CD4-positive, alpha-beta T cell treated with Interleukin-17A for 4 hours (primary cell): ENCODE results near the gene MSMP.

Experiments
- DNase-seq: peaks from one replicate; pipeline ENCODE4 v3.0.0-alpha.2; 2020; ENCODE audit warnings: mixed read lengths

Gene MSMP

DNA sequence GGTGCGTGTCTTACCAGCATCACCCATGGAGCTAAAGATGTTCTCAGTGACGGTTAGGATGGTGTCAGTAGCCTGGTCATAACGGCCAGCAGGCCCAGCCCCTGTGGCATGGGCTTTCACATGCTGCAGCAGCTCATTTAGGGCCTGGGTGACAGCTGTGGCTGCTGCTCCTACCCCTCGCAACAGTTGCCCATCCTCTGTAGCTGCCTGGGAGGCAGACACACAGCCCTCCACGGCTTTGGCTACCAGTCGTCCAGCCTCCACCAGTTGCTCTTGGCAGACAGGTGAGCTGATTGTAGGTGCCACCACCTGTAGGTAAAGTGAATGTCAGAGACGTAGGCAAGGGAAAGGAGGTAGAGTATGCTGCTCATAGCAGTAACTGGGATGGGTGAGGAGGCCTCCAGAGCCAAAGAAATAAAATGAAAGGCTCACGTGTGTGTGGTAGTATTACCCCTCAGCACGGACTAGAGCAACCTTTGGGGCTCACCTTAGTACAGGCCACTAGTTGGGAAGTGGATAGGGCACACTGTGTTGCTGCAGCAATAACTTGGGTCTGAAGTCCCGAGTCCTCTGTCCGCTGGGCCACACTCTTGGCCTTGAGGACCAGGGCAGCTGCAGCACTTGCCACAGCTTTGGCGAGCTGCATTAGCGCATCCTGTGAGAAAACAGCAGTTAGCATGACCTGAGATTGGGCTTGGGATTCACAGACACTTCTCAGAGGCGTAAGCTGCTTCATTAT is 36.8 kb downstream of the MSMP start:
- no peak for DNase-seq

- DNase-seq: no peak
These were observed 37.8 kb downstream of the MSMP start for GRCh38 chr9:35716230-35716629.

GRCh38 chr9:35714579-35715252 is 39.4 kb downstream of the MSMP start:
- no peak for DNase-seq

DNA sequence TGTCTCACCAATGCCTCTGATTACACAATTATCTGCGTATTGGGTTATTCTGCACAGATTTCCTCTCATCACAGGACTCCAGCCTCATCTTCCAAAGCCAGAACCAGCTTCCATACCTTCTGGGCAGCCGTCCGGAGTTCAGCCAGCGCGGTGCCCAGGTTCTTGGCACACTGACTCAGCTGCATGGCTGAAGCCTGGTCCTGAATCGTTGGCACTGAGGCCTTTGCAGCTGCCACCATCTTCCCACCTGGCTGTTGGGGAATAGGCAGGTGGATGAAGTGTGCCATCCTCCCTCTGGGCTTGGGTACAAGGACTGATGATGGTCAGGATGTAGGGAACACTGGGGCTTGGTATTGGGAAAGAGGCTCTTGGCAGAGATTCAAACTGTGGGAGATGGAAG is 40.0 kb downstream of the MSMP start:
- no peak for DNase-seq

DNA sequence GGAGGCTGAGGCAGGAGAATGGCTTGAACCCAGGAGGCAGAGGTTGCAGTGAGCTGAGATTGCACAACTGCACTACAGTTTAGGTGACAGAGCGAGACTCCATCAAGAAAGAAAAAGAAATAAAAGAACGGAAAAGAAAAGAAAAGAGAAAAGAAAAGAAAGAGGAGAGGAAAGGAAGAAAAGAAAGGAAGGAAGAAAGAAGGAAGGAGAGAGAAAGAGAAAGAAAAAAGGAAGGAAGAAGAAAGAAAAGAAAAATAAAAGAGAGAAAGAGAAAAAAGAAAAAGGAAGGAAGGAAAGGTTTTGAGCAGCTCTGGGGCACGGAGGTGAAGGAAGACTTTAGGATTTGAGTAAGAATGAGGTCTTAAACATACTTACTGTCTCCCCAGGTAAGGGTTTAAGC is 40.5 kb downstream of the MSMP start:
- DNase-seq: no peak

- no peak for DNase-seq
These were observed 41.2 kb downstream of the MSMP start for GRCh38 chr9:35712762-35713400.

- no peak for DNase-seq
These were observed 42.3 kb downstream of the MSMP start for GRCh38 chr9:35711501-35712428.

DNA sequence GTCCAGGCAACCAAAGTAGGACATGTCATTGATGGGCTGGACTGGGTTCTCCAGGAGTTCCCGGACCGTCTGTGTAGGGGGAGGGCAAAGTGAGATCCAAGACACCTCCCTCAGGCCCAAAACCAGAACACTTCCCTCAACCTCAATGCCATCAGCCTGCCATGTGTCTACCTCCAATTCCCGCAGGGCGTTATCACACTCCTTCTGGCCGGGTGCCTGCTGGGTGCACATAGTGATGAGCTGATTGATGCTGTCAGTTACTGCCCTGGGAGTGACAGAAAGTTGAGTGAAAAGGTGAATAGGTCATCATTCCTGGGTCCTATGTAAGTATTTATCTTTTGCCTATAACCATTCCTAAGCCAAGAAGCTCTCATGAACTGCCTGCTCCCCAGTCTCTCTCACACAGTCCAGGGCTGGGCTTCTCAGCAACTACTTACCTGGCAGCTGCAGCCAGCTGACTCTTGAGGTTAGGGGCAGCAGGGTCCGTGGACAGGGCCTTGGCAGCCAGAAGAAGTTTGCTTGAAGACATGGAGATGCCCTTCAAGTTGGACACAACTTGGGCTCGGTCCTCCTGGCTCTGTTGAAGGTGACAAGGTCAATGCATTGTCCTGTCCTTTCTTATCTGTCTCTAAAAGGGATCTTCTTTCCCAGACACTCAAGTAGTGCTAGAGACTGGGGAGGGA is 43.1 kb downstream of the MSMP start:
- DNase-seq: no peak

- DNase-seq: no peak
These were observed 45.9 kb downstream of the MSMP start for GRCh38 chr9:35708146-35708545.

DNA sequence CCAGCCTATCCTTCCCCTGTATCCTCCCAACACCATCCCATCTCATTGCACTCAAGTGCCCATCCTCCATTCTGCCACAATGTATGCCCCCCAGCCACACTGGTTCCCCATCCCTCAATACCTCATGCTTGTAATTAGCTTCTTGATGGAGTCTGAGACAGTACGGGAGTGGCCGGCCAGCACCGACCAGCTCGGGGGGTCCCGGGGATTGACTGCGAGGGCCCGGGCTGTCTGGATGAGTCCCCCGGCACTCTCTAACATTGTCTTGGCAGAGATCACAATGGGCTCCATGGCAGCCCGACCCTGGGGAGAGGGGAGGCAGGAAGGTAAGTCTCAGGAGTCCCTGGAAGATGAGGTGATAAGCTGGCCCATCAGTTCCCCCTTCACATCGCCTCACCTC is 47.1 kb downstream of the MSMP start:
- DNase-seq: no peak

DNA sequence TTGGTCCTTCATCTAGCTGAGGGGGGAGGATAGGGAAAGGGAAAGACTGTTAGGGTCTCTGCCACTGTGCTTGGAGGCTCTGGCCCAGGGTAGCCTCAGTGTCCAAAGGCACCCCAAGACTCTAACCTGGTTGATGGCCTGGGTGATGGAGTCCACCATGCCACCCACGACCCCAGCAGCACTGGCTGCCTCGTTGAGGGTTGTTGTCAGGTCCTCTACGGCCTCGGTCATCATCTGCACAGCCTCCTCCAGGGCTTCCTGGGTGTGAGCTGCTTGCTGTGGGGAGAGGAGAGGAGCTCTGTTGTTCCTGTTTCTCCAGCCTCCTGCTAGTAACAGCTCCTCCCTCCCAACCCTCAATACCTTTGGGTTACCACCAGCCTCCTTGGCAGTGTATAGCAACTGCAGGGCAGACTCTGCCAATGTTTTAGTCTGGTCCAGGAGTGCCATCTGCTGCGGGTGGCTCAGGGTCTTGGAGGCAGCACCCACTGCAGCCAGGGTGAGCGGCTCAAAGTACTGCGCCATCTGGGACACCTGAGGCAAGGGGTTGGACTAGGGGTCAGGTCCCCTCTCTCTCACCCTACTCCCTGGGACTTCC is 48.1 kb downstream of the MSMP start:
- no peak for DNase-seq

DNA sequence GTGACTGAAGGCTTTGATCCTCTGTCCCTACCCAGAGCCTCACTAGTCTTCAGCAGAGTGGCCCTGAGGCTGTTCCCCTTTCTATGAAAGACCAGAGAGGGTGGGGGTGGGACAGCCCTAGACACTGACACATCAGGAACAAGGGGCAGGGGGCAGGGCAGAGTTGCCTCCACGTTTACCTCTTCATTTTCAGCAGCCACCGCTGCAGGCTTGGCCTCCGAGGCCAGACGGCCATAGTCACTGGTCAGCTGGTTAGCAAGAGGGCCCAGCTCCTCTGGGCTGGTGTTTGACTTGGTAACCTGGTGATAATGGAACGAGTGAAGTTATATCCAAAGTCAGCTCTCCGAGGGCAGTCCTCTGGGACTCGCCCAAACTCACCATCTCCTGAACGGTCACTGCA is 48.7 kb downstream of the MSMP start:
- DNase-seq: no peak

- DNase-seq: no peak
These were observed 50.0 kb downstream of the MSMP start for GRCh38 chr9:35703906-35704672.
